ENCODE results near the gene OTOF.

GRCh38 chr2:26480566-26481423 is 2.9 kb upstream of the OTOF start:
- TF ChIP-seq, protein P1, sequence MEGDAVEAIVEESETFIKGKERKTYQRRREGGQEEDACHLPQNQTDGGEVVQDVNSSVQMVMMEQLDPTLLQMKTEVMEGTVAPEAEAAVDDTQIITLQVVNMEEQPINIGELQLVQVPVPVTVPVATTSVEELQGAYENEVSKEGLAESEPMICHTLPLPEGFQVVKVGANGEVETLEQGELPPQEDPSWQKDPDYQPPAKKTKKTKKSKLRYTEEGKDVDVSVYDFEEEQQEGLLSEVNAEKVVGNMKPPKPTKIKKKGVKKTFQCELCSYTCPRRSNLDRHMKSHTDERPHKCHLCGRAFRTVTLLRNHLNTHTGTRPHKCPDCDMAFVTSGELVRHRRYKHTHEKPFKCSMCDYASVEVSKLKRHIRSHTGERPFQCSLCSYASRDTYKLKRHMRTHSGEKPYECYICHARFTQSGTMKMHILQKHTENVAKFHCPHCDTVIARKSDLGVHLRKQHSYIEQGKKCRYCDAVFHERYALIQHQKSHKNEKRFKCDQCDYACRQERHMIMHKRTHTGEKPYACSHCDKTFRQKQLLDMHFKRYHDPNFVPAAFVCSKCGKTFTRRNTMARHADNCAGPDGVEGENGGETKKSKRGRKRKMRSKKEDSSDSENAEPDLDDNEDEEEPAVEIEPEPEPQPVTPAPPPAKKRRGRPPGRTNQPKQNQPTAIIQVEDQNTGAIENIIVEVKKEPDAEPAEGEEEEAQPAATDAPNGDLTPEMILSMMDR (IDR thresholded peaks at IDR 0.05): no peak
- TF ChIP-seq POLR2A (IDR thresholded peaks at IDR 0.05): no peak
